A549 (cell line): Measurements from ENCODE around the gene CXorf49B.
"Not testable (repeated sequence)": the region's sequence is repeated elsewhere in the genome, so short reads cannot be mapped to it uniquely, and the experiment has no call there.

ENCODE experiments used
- BCL3 ChIP-seq: fragments of >200 bp; sonication (Bioruptor Twin); formaldehyde crosslinking; IDR thresholded peaks from 3 replicates; pipeline ENCODE4 v1.6.1; 2016
- CHD2 ChIP-seq: fragments of 150-350 bp; IDR thresholded peaks from 2 replicates; pipeline ENCODE4 v1.6.1; 2014; ENCODE audit warnings: low read length; ENCODE audit not compliant: partially characterized antibody
- CHD4 ChIP-seq: fragments of 200-600 bp; sonication (generic); IDR thresholded peaks from 2 replicates; pipeline ENCODE4 v1.6.1; 2016; ENCODE audit warnings: antibody characterized with exemption, mild to moderate bottlenecking, borderline replicate concordance
- CTCF ChIP-seq: fragments of >200 bp; sonication (Bioruptor Twin); formaldehyde crosslinking; IDR thresholded peaks from 3 replicates; pipeline ENCODE4 v1.5.1; 2016
- EP300 ChIP-seq, 2 experiments: fragments of >200 bp; sonication (Bioruptor Twin); formaldehyde crosslinking; IDR thresholded peaks; 2 replicates in 1 of 2; 3 replicates in 1 of 2; pipeline ENCODE4 v1.6.1; 2016 to 2017
- MAX ChIP-seq: IDR thresholded peaks from 2 replicates; pipeline ENCODE4 v1.6.1; 2012
- PBX3 ChIP-seq: IDR thresholded peaks from 2 replicates; pipeline ENCODE4 v1.6.1; 2012
- POLR2A ChIP-seq: IDR thresholded peaks from 2 replicates; pipeline ENCODE4 v1.6.1; 2012; ENCODE audit warnings: mild to moderate bottlenecking, low read length
- RAD21 ChIP-seq, 2 experiments: fragments of >200 bp in 1 of 2; sonication (Bioruptor Twin) in 1 of 2; formaldehyde crosslinking in 1 of 2; IDR thresholded peaks in 1 of 2; conservative IDR thresholded peaks in 1 of 2; 2 replicates in 1 of 2; 3 replicates in 1 of 2; pipeline ENCODE4 v1.6.1; 2012 to 2018; ENCODE audit warnings: inconsistent platforms in 1 of 2
- RFX5 ChIP-seq: fragments of 450-650 bp; IDR thresholded peaks from 2 replicates; pipeline ENCODE4 v1.7.1; 2014; ENCODE audit warnings: antibody characterized with exemption, mild to moderate bottlenecking, moderate library complexity
- SMC3 ChIP-seq: fragments of >200 bp; sonication (Bioruptor Twin); formaldehyde crosslinking; IDR thresholded peaks from 3 replicates; pipeline ENCODE4 v1.6.1; 2018; ENCODE audit warnings: inconsistent platforms

- TF ChIP-seq POLR2A; CTCF; CHD2; MAX; RFX5; PBX3; CHD4; RAD21 (conservative IDR thresholded peaks at IDR 0.05 in 1 of 2, IDR thresholded peaks at IDR 0.05 in 1 of 2); BCL3; EP300 (IDR thresholded peaks at IDR 0.05); SMC3: not testable (repeated sequence)
These were observed 2.4 kb upstream of the CXorf49B start for GRCh38 chrX:71760688-71761281.
